Kidney epithelial cell (primary cell): Measurements from ENCODE around the gene AGPAT3. TPM values are rescaled to one million over a fixed set of nuclear protein-coding genes. Genes with fewer than 3 reads are reported as not detected.

Source experiments
- DNase-seq: peaks from one replicate; pipeline ENCODE4 v3.0.0-alpha.2; 2010; ENCODE audit warnings: low read depth
- H3K27me3 ChIP-seq: 2 replicates; pipeline ENCODE4 v1.6.0; 2011; ENCODE audit warnings: low read length; ENCODE audit not compliant: control insufficient read depth, insufficient read depth
- H3K36me3 ChIP-seq: 2 replicates; pipeline ENCODE4 v1.5.1; 2011; ENCODE audit warnings: low read length; ENCODE audit not compliant: control insufficient read depth, insufficient read depth
- H3K4me3 ChIP-seq: 2 replicates; pipeline ENCODE4 v1.5.1; 2011; ENCODE audit warnings: low read depth, mild to moderate bottlenecking, control low read depth, low read length
- total RNA-seq: library from RNA; depleted of rRNA; stranded (reverse); fragments of >200 nt; gene quantifications from 2 replicates; pipeline ENCODE4 v1.2.3, GENCODE V29; 2015
- TF ChIP-seq, protein P1 (sequence below): IDR thresholded peaks from 2 replicates; pipeline ENCODE4 v1.5.1; 2011; ENCODE audit warnings: mild to moderate bottlenecking, moderate library complexity, low read length, control low read depth, inconsistent platforms; ENCODE audit not compliant: insufficient read depth, poor library complexity, severe bottlenecking

Gene AGPAT3
- total RNA-seq, 1 donor from 2014 or later = 62.3 TPM

- Histone ChIP-seq H3K36me3 (peaks cover 1% of the 10 kb centered on the region), H3K4me3 (no peak overlapping the region), H3K27me3 (no peaks in the 10 kb centered on the region)
- TF ChIP-seq, protein P1, sequence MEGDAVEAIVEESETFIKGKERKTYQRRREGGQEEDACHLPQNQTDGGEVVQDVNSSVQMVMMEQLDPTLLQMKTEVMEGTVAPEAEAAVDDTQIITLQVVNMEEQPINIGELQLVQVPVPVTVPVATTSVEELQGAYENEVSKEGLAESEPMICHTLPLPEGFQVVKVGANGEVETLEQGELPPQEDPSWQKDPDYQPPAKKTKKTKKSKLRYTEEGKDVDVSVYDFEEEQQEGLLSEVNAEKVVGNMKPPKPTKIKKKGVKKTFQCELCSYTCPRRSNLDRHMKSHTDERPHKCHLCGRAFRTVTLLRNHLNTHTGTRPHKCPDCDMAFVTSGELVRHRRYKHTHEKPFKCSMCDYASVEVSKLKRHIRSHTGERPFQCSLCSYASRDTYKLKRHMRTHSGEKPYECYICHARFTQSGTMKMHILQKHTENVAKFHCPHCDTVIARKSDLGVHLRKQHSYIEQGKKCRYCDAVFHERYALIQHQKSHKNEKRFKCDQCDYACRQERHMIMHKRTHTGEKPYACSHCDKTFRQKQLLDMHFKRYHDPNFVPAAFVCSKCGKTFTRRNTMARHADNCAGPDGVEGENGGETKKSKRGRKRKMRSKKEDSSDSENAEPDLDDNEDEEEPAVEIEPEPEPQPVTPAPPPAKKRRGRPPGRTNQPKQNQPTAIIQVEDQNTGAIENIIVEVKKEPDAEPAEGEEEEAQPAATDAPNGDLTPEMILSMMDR = no peak
- no peak for DNase-seq
Measured at GRCh38 chr21:43950936-43951335, 85.9 kb downstream of the AGPAT3 start.

GRCh38 chr21:43951911-43952703 lies 87.1 kb downstream of the AGPAT3 start:
- TF ChIP-seq, protein P1 = no peak
- H3K36me3 ChIP-seq = peaks cover 1% of the 10 kb centered on the region
- no peak overlapping the region for H3K4me3 ChIP-seq
- DNase-seq = no peak
- no peaks in the 10 kb centered on the region for H3K27me3 ChIP-seq

- Histone ChIP-seq H3K27me3 (no peaks in the 10 kb centered on the region), H3K36me3 (peaks cover under 1% of the 10 kb centered on the region), H3K4me3 (no peak overlapping the region)
- DNase-seq = no peak
- TF ChIP-seq, protein P1 = no peak
Measured at GRCh38 chr21:43953021-43953420, 88.0 kb downstream of the AGPAT3 start.

DNA sequence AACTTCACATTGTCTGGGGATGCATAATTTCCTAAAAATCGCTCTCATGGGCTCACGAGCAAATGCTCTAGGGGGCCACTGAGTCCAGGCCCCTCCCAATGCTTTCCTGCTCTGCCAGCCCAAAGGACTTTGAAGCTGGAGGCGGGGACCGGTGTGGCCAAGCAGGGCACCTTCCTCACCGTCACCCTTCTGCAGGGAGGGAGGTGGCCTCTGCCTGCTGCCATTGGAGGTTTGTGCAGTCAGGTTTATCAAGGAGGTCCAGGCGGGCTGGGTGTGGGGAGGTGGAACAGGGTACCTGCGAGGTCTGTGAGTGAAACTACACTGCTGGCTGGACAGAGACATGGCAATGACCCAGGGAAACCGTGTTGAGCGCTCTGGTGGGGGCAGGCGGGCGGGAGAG lies 89.0 kb downstream of the AGPAT3 start:
- Histone ChIP-seq H3K36me3 (no peaks in the 10 kb centered on the region), H3K27me3 (no peaks in the 10 kb centered on the region), H3K4me3 (no peak overlapping the region)
- TF ChIP-seq, protein P1 = no peak
- DNase-seq = no peak

- H3K27me3 ChIP-seq = no peaks in the 10 kb centered on the region
- TF ChIP-seq, protein P1 = no peak
- DNase-seq = no peak
- no peaks in the 10 kb centered on the region for H3K36me3 ChIP-seq
- no peak overlapping the region for H3K4me3 ChIP-seq
Measured at GRCh38 chr21:43954896-43955295, 89.9 kb downstream of the AGPAT3 start.
